ENCODE results near the gene FAM107B. TPM values are rescaled to one million over a fixed set of nuclear protein-coding genes. Genes with fewer than 3 reads are reported as not detected.

Gene FAM107B
- total RNA-seq, 1 experiment from 2014 or later: 41.3 TPM

DNA sequence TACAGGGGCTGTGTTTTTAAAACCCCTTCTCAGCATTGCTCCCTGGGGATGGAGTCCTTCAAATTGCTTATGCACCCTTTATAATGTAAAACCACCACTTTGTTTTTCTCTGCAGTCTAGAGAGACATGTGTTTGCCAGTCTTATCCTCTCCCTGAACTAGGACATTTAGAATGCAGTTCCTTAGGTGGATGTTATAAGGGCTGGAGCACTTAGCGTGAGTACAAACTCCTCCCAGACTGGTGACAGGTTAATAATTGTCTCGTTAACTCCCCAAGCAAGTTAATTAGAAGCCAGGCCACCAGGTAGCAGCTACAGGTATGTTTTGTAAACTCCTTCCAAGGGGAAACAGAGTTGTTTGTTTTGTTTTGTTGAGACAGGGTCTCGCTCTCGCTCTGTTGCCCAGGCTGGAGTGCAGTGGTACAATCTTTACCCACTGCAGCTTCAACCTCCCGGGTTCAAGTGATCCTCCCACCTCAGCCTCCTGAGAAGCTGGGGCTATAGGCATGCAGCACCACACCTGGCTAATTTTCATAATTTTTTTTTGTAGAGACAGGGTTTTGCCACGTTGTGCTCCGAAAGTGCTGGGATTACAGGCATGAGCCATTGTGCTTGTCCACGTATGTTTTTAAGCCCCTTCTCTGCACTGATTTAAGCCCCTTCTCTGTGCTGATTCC is 100.2 kb downstream of the FAM107B start:
- Mint-ChIP-seq H3K27ac (ENCODE audit: low read depth, unreplicated experiment) (no peak overlapping the region), H3K9me3 (ENCODE audit: unreplicated experiment) (no peaks in the 10 kb centered on the region), H3K27me3 (ENCODE audit: insufficient read depth, unreplicated experiment) (no peaks in the 10 kb centered on the region), H3K4me1 (ENCODE audit: insufficient read depth, unreplicated experiment) (no peaks in the 10 kb centered on the region), H3K36me3 (ENCODE audit: insufficient read depth, unreplicated experiment) (no peaks in the 10 kb centered on the region), H3K4me3 (ENCODE audit: unreplicated experiment) (no peak overlapping the region)
- TF ChIP-seq, protein P1, sequence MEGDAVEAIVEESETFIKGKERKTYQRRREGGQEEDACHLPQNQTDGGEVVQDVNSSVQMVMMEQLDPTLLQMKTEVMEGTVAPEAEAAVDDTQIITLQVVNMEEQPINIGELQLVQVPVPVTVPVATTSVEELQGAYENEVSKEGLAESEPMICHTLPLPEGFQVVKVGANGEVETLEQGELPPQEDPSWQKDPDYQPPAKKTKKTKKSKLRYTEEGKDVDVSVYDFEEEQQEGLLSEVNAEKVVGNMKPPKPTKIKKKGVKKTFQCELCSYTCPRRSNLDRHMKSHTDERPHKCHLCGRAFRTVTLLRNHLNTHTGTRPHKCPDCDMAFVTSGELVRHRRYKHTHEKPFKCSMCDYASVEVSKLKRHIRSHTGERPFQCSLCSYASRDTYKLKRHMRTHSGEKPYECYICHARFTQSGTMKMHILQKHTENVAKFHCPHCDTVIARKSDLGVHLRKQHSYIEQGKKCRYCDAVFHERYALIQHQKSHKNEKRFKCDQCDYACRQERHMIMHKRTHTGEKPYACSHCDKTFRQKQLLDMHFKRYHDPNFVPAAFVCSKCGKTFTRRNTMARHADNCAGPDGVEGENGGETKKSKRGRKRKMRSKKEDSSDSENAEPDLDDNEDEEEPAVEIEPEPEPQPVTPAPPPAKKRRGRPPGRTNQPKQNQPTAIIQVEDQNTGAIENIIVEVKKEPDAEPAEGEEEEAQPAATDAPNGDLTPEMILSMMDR (IDR thresholded peaks at IDR 0.05; ENCODE audit: unreplicated experiment): no peak
- DNase-seq (ENCODE audit: unreplicated experiment): no peak
- intact Hi-C loops (cut with micrococcal nuclease): no loop called here
- no TSS peak for BruUV-seq (replicated peaks)
- CTCF ChIA-PET: interaction anchor here (0.5 to 1.6 kb wide), 3 partner anchors 22 to 36 kb away, joined by 3 to 4 read pairs (median 3); no protein-coding TSS in a partner anchor
- POLR2A ChIA-PET: no interaction called here

DNA sequence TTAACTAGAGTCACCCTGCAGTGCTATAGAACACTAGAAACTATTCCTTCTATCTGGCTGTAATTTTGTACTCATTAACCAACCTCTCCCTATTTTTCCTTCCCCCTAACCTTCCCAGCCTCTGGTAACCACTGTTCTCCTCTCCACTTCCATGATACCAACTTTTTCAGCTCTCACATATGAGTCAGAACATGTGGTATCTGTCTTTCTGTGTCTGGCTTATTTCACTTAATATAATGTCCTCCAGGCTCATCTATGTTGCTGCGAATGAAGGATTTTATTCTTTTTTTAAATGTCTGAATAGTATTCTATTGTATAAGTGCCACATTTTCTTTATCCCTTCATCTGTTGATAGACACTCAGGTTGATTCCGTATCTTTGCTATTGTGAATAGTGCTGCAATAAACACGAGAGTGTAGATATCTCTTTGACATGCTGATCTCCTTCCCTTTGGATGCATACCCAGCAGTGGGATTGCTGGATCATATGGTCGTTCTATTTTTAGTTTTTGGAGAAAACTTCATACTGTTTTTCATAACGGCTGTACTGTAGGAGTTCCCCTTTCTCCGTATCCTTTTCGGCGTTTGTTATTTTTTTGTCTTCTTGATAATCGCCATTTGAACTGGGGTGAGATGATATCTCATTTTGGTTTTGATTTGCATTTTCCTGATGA is 101.4 kb downstream of the FAM107B start:
- intact Hi-C loops (cut with micrococcal nuclease): no loop called here
- no peak overlapping the region for H3K27ac Mint-ChIP-seq (ENCODE audit: low read depth, unreplicated experiment)
- TF ChIP-seq, protein P1 (IDR thresholded peaks at IDR 0.05; ENCODE audit: unreplicated experiment): no peak
- ChIA-PET CTCF (no interaction called here), POLR2A (no interaction called here)
- no peaks in the 10 kb centered on the region for H3K9me3 Mint-ChIP-seq (ENCODE audit: unreplicated experiment)
- H3K27me3 Mint-ChIP-seq (ENCODE audit: insufficient read depth, unreplicated experiment): no peaks in the 10 kb centered on the region
- H3K4me3 Mint-ChIP-seq (ENCODE audit: unreplicated experiment): no peak overlapping the region
- BruUV-seq (replicated peaks): no TSS peak
- no peaks in the 10 kb centered on the region for H3K4me1 Mint-ChIP-seq (ENCODE audit: insufficient read depth, unreplicated experiment)
- no peaks in the 10 kb centered on the region for H3K36me3 Mint-ChIP-seq (ENCODE audit: insufficient read depth, unreplicated experiment)
- no peak for DNase-seq (ENCODE audit: unreplicated experiment)

DNA sequence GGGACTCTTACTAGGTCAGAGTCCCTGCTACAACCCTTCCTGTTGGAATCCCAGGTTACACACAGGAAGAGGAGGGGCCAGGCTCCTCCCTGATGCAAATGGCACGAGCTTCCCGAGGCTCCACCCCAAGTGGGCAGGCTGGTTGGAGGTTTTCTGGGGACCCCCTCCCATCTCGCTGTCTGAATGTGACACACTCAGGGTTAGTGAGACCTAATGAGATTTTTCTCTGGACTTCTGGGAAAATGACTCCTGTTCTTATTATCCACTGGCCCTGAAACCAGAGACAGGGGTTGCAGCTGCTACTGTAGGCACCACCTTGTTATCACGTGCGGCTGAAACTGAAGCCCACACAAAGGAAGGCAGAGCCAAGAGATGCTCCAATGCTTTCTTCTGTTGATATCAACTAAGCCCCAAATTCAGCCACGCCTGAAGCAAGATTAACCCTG is 103.3 kb downstream of the FAM107B start:
- DNase-seq (ENCODE audit: unreplicated experiment): no peak
- BruUV-seq (replicated peaks): no TSS peak
- H3K4me3 Mint-ChIP-seq (ENCODE audit: unreplicated experiment): no peak overlapping the region

More for the DNA sequence above, 103.3 kb downstream of the FAM107B start:
- POLR2A ChIA-PET: interaction anchor here (0.6 kb wide), 1 partner anchor 84 kb away, joined by 3 read pairs; no protein-coding TSS in a partner anchor
- intact Hi-C loops (cut with micrococcal nuclease): no loop called here
- Mint-ChIP-seq H3K36me3 (ENCODE audit: insufficient read depth, unreplicated experiment) (peaks cover under 1% of the 10 kb centered on the region), H3K4me1 (ENCODE audit: insufficient read depth, unreplicated experiment) (peaks cover 2% of the 10 kb centered on the region), H3K27me3 (ENCODE audit: insufficient read depth, unreplicated experiment) (no peaks in the 10 kb centered on the region), H3K27ac (ENCODE audit: low read depth, unreplicated experiment) (no peak overlapping the region), H3K9me3 (ENCODE audit: unreplicated experiment) (peaks cover 2% of the 10 kb centered on the region)
- TF ChIP-seq, protein P1 (IDR thresholded peaks at IDR 0.05; ENCODE audit: unreplicated experiment): no peak
- CTCF ChIA-PET: interaction anchor here (0.7 kb wide), 1 partner anchor 1231 kb away, joined by 3 read pairs; no protein-coding TSS in a partner anchor
